Activated CD4-positive, alpha-beta memory T cell treated with anti-CD3 and anti-CD28 coated beads, Interleukin-2, amount 10 ng/mL, durations not matched to agents 7 days and 5 days (primary cell): ENCODE data around the gene COMMD1. TPM values are rescaled to one million over a fixed set of nuclear protein-coding genes. Genes with fewer than 3 reads are reported as not detected.
A peak's percentile ranks its signal among the peaks of the same experiment; 100 is the strongest.
"Not testable (repeated sequence)": the region's sequence is repeated elsewhere in the genome, so short reads cannot be mapped to it uniquely, and the experiment has no call there.

ENCODE experiments used
- CTCF ChIA-PET: fragments of 350-600 bp; sonication (Branson Sonifier 250); formaldehyde crosslinking; loops from one replicate; lab custom pipeline; 2021; ENCODE audit warnings: antibody characterized with exemption, inconsistent platforms; lab: Charles Lee
- POLR2A ChIA-PET: fragments of 350-600 bp; sonication (Branson Sonifier 250); formaldehyde crosslinking; loops from one replicate; lab custom pipeline; 2021; ENCODE audit warnings: antibody characterized with exemption; lab: Charles Lee
- DNase-seq: peaks from one replicate; pipeline ENCODE4 v3.0.0-alpha.2; 2020
- H3K27ac Mint-ChIP-seq: one replicate; pipeline ENCODE4 v1.8.0; 2021; ENCODE audit warnings: mild to moderate bottlenecking, mixed read lengths
- H3K27me3 Mint-ChIP-seq: one replicate; pipeline ENCODE4 v1.8.0; 2021; ENCODE audit warnings: mixed read lengths
- H3K36me3 Mint-ChIP-seq: one replicate; pipeline ENCODE4 v1.8.0; 2021; ENCODE audit warnings: low read depth, mixed read lengths
- H3K4me1 Mint-ChIP-seq: one replicate; pipeline ENCODE4 v1.8.0; 2021; ENCODE audit warnings: mixed read lengths
- H3K4me3 Mint-ChIP-seq: one replicate; pipeline ENCODE4 v1.8.0; 2021; ENCODE audit warnings: mild to moderate bottlenecking, mixed read lengths
- H3K9me3 Mint-ChIP-seq: one replicate; pipeline ENCODE4 v1.8.0; 2021; ENCODE audit warnings: mixed read lengths
- total RNA-seq, 2 experiments: library from RNA; stranded (reverse); gene quantifications; one replicate each; pipeline ENCODE4 v1.2.3, GENCODE V29; 2021

Gene COMMD1
- total RNA-seq, 2 experiments from 2014 or later = 25.4 to 26.9 TPM

- Mint-ChIP-seq H3K36me3 (no peaks in the 10 kb centered on the region), H3K4me1 (no peaks in the 10 kb centered on the region), H3K9me3 (no peaks in the 10 kb centered on the region), H3K4me3 (no peak overlapping the region), H3K27ac (no peak overlapping the region), H3K27me3 (no peaks in the 10 kb centered on the region)
- ChIA-PET POLR2A (interaction anchor here (0.6 kb wide), 1 partner anchor 139 kb away, joined by 3 read pairs; no protein-coding TSS in a partner anchor), CTCF (no interaction called here)
- no peak for DNase-seq
Observed at GRCh38 chr2:62133320-62133823, 227.9 kb downstream of the COMMD1 start.

GRCh38 chr2:62136956-62137830 is 231.7 kb downstream of the COMMD1 start:
- no peak overlapping the region for H3K27ac Mint-ChIP-seq
- H3K27me3 Mint-ChIP-seq = no peaks in the 10 kb centered on the region
- H3K9me3 Mint-ChIP-seq = no peaks in the 10 kb centered on the region
- CTCF ChIA-PET = no interaction called here
- H3K4me3 Mint-ChIP-seq = no peak overlapping the region
- POLR2A ChIA-PET = no interaction called here
- no peak for DNase-seq
- peaks cover 5% of the 10 kb centered on the region for H3K4me1 Mint-ChIP-seq
- H3K36me3 Mint-ChIP-seq = no peaks in the 10 kb centered on the region

- CTCF ChIA-PET = no interaction called here
Observed at GRCh38 chr2:62140426-62141141, 235.1 kb downstream of the COMMD1 start.

GRCh38 chr2:62141142-62141740 is 235.8 kb downstream of the COMMD1 start:
- ChIA-PET CTCF (no interaction called here), POLR2A (no interaction called here)
- Mint-ChIP-seq H3K36me3 (no peaks in the 10 kb centered on the region), H3K4me1 (peaks cover 5% of the 10 kb centered on the region), H3K27ac (no peak overlapping the region), H3K9me3 (no peaks in the 10 kb centered on the region), H3K4me3 (no peak overlapping the region), H3K27me3 (no peaks in the 10 kb centered on the region)
- no peak for DNase-seq

More at GRCh38 chr2:62140426-62141141, 235.1 kb downstream of the COMMD1 start:
- peaks cover 5% of the 10 kb centered on the region for H3K4me1 Mint-ChIP-seq
- H3K27me3 Mint-ChIP-seq = no peaks in the 10 kb centered on the region
- H3K9me3 Mint-ChIP-seq = no peaks in the 10 kb centered on the region
- POLR2A ChIA-PET = no interaction called here
- no peak overlapping the region for H3K4me3 Mint-ChIP-seq
- no peaks in the 10 kb centered on the region for H3K36me3 Mint-ChIP-seq
- DNase-seq = no peak
- H3K27ac Mint-ChIP-seq = no peak overlapping the region

- Mint-ChIP-seq H3K27me3 (no peaks in the 10 kb centered on the region), H3K36me3 (no peaks in the 10 kb centered on the region), H3K9me3 (no peaks in the 10 kb centered on the region), H3K4me1 (peaks cover 5% of the 10 kb centered on the region), H3K27ac (no peak overlapping the region), H3K4me3 (no peak overlapping the region)
- CTCF ChIA-PET = no interaction called here
- DNase-seq = no peak
- POLR2A ChIA-PET = no interaction called here
Observed at GRCh38 chr2:62142054-62142453, 236.6 kb downstream of the COMMD1 start.

GRCh38 chr2:62143696-62144095 is 238.2 kb downstream of the COMMD1 start:
- no peak overlapping the region for H3K27ac Mint-ChIP-seq
- POLR2A ChIA-PET = no interaction called here
- no peaks in the 10 kb centered on the region for H3K9me3 Mint-ChIP-seq
- peaks cover 5% of the 10 kb centered on the region for H3K4me1 Mint-ChIP-seq
- peaks cover 2% of the 10 kb centered on the region for H3K36me3 Mint-ChIP-seq
- no peak for DNase-seq
- H3K27me3 Mint-ChIP-seq = no peaks in the 10 kb centered on the region
- CTCF ChIA-PET = no interaction called here
- H3K4me3 Mint-ChIP-seq = no peak overlapping the region

GRCh38 chr2:62144689-62145477 is 239.4 kb downstream of the COMMD1 start:
- H3K9me3 Mint-ChIP-seq = no peaks in the 10 kb centered on the region

GRCh38 chr2:62145478-62146100 is 240.1 kb downstream of the COMMD1 start:
- DNase-seq = no peak
- CTCF ChIA-PET = no interaction called here
- Mint-ChIP-seq H3K36me3 (peaks cover 2% of the 10 kb centered on the region), H3K4me1 (peaks cover 6% of the 10 kb centered on the region), H3K9me3 (no peaks in the 10 kb centered on the region), H3K27me3 (no peaks in the 10 kb centered on the region), H3K27ac (no peak overlapping the region), H3K4me3 (no peak overlapping the region)
- POLR2A ChIA-PET = no interaction called here

More at GRCh38 chr2:62144689-62145477, 239.4 kb downstream of the COMMD1 start:
- Mint-ChIP-seq H3K27ac (no peak overlapping the region), H3K4me3 (no peak overlapping the region), H3K27me3 (no peaks in the 10 kb centered on the region), H3K36me3 (peaks cover 2% of the 10 kb centered on the region), H3K4me1 (peaks cover 9% of the 10 kb centered on the region)
- no peak for DNase-seq
- CTCF ChIA-PET = no interaction called here
- POLR2A ChIA-PET = no interaction called here

GRCh38 chr2:62146790-62147189 is 241.3 kb downstream of the COMMD1 start:
- H3K36me3 Mint-ChIP-seq, H3K9me3 Mint-ChIP-seq, H3K4me1 Mint-ChIP-seq, CTCF ChIA-PET, H3K4me3 Mint-ChIP-seq, H3K27me3 Mint-ChIP-seq, H3K27ac Mint-ChIP-seq, POLR2A ChIA-PET: not testable (repeated sequence)
- DNase-seq = peak; percentile 17

GRCh38 chr2:62147610-62148301 is 242.3 kb downstream of the COMMD1 start:
- CTCF ChIA-PET = no interaction called here
- no peak overlapping the region for H3K4me3 Mint-ChIP-seq

GRCh38 chr2:62149708-62150107 is 244.2 kb downstream of the COMMD1 start:
- Mint-ChIP-seq H3K9me3 (no peaks in the 10 kb centered on the region), H3K4me1 (peaks cover 5% of the 10 kb centered on the region), H3K4me3 (no peak overlapping the region), H3K27me3 (no peaks in the 10 kb centered on the region), H3K27ac (no peak overlapping the region), H3K36me3 (peaks cover 2% of the 10 kb centered on the region)
- ChIA-PET POLR2A (no interaction called here), CTCF (no interaction called here)
- DNase-seq = no peak

More at GRCh38 chr2:62147610-62148301, 242.3 kb downstream of the COMMD1 start:
- POLR2A ChIA-PET = no interaction called here
- H3K27ac Mint-ChIP-seq = no peak overlapping the region
- no peaks in the 10 kb centered on the region for H3K9me3 Mint-ChIP-seq
- no peak for DNase-seq
- H3K36me3 Mint-ChIP-seq = peaks cover 2% of the 10 kb centered on the region
- no peaks in the 10 kb centered on the region for H3K27me3 Mint-ChIP-seq
- peaks cover 5% of the 10 kb centered on the region for H3K4me1 Mint-ChIP-seq
